Fibroblast of peridontal ligament (primary cell): ENCODE data around the gene CLASP2.

Experiments used
- DNase-seq: peaks from one replicate; pipeline ENCODE4 v3.0.0-alpha.2; 2010; ENCODE audit errors: extremely low read depth

CLASP2 gene

GRCh38 chr3:33636125-33636850 is 81.8 kb downstream of the CLASP2 start:
- peak; percentile 87 for DNase-seq

GRCh38 chr3:33634262-33634661 is 83.8 kb downstream of the CLASP2 start:
- DNase-seq = no peak

- DNase-seq = peak; percentile 9
Observed at GRCh38 chr3:33629219-33629618, 88.8 kb downstream of the CLASP2 start.

GRCh38 chr3:33624756-33625155 is 93.3 kb downstream of the CLASP2 start:
- peak; percentile 5 for DNase-seq

- DNase-seq = no peak
Observed at GRCh38 chr3:33613041-33613440, 105.0 kb downstream of the CLASP2 start.

GRCh38 chr3:33612607-33613006 is 105.4 kb downstream of the CLASP2 start:
- no peak for DNase-seq

- no peak for DNase-seq
Observed at GRCh38 chr3:33602829-33603228, 115.2 kb downstream of the CLASP2 start.

- DNase-seq = peak; percentile 52
Observed at GRCh38 chr3:33597257-33597689, 120.8 kb downstream of the CLASP2 start.

- no peak for DNase-seq
Observed at GRCh38 chr3:33592999-33593398, 125.1 kb downstream of the CLASP2 start.

- no peak for DNase-seq
Observed at GRCh38 chr3:33590541-33590940, 127.5 kb downstream of the CLASP2 start.

- no peak for DNase-seq
Observed at GRCh38 chr3:33586402-33586801, 131.7 kb downstream of the CLASP2 start.

GRCh38 chr3:33582234-33582633 is 135.8 kb downstream of the CLASP2 start:
- DNase-seq = no peak

GRCh38 chr3:33581666-33582065 is 136.4 kb downstream of the CLASP2 start:
- no peak for DNase-seq

GRCh38 chr3:33579840-33580239 is 138.2 kb downstream of the CLASP2 start:
- no peak for DNase-seq

- no peak for DNase-seq
Observed at GRCh38 chr3:33579178-33579510, 138.9 kb downstream of the CLASP2 start.

GRCh38 chr3:33578325-33579177 is 139.5 kb downstream of the CLASP2 start:
- peak; percentile 13 for DNase-seq

- no peak for DNase-seq
Observed at GRCh38 chr3:33577588-33577987, 140.5 kb downstream of the CLASP2 start.

GRCh38 chr3:33577173-33577572 is 140.9 kb downstream of the CLASP2 start:
- no peak for DNase-seq

- DNase-seq = no peak
Observed at GRCh38 chr3:33575311-33575710, 142.7 kb downstream of the CLASP2 start.

GRCh38 chr3:33557829-33558228 is 160.2 kb downstream of the CLASP2 start:
- DNase-seq = no peak

- DNase-seq = no peak
Observed at GRCh38 chr3:33557279-33557678, 160.8 kb downstream of the CLASP2 start.

GRCh38 chr3:33547101-33547500 is 171.0 kb downstream of the CLASP2 start:
- DNase-seq = no peak

- peak; percentile 32 for DNase-seq
Observed at GRCh38 chr3:33544126-33544525, 173.9 kb downstream of the CLASP2 start.
